ENCODE measurements around the gene KRTAP5-8.

KRTAP5-8 gene

GRCh38 chr11:71557257-71557656 is 19.4 kb downstream of the KRTAP5-8 start:
- H2AFZ ChIP-seq = no peak overlapping the region
- no peaks in the 10 kb centered on the region for H3K79me2 ChIP-seq

GRCh38 chr11:71558996-71559395 is 21.2 kb downstream of the KRTAP5-8 start:
- TF ChIP-seq CTCF (IDR thresholded peaks at IDR 0.05) = no peak
- H3K27ac ChIP-seq = no peak overlapping the region
- H3K4me1 ChIP-seq = no peaks in the 10 kb centered on the region
- H3K27me3 ChIP-seq (ENCODE audit: control insufficient read depth, insufficient read depth, low read length) = no peaks in the 10 kb centered on the region
- H3K4me2 ChIP-seq (ENCODE audit: low read length) = no peak overlapping the region
- H3K4me3 ChIP-seq (ENCODE audit: low read depth, low read length) = no peak overlapping the region
- no peaks in the 10 kb centered on the region for H3K79me2 ChIP-seq
- H3K9me3 ChIP-seq (ENCODE audit: control insufficient read depth, low read length) = no peaks in the 10 kb centered on the region
- H3K9ac ChIP-seq = no peak overlapping the region
- H2AFZ ChIP-seq = no peak overlapping the region
- H3K36me3 ChIP-seq (ENCODE audit: control insufficient read depth, insufficient read depth, low read length) = no peaks in the 10 kb centered on the region

More at GRCh38 chr11:71557257-71557656, 19.4 kb downstream of the KRTAP5-8 start:
- H3K27ac ChIP-seq = no peak overlapping the region
- H3K9ac ChIP-seq = no peak overlapping the region
- TF ChIP-seq CTCF (IDR thresholded peaks at IDR 0.05) = no peak
- H3K36me3 ChIP-seq (ENCODE audit: control insufficient read depth, insufficient read depth, low read length) = no peaks in the 10 kb centered on the region
- H3K4me1 ChIP-seq = no peaks in the 10 kb centered on the region
- H3K9me3 ChIP-seq (ENCODE audit: control insufficient read depth, low read length) = no peaks in the 10 kb centered on the region
- H3K4me2 ChIP-seq (ENCODE audit: low read length) = no peak overlapping the region
- H3K4me3 ChIP-seq (ENCODE audit: low read depth, low read length) = no peak overlapping the region
- H3K27me3 ChIP-seq (ENCODE audit: control insufficient read depth, insufficient read depth, low read length) = no peaks in the 10 kb centered on the region

- H3K9me3 ChIP-seq (ENCODE audit: control insufficient read depth, low read length) = no peaks in the 10 kb centered on the region
- no peaks in the 10 kb centered on the region for H3K27me3 ChIP-seq (ENCODE audit: control insufficient read depth, insufficient read depth, low read length)
- TF ChIP-seq CTCF (IDR thresholded peaks at IDR 0.05) = no peak
Measured at GRCh38 chr11:71562120-71562519, 24.3 kb downstream of the KRTAP5-8 start.

GRCh38 chr11:71563406-71563805 is 25.6 kb downstream of the KRTAP5-8 start:
- H3K4me1 ChIP-seq = no peaks in the 10 kb centered on the region
- no peak overlapping the region for H3K27ac ChIP-seq
- no peaks in the 10 kb centered on the region for H3K9me3 ChIP-seq (ENCODE audit: control insufficient read depth, low read length)
- no peak overlapping the region for H3K4me2 ChIP-seq (ENCODE audit: low read length)
- H2AFZ ChIP-seq = no peak overlapping the region
- peak; percentile 16 for TF ChIP-seq CTCF (IDR thresholded peaks at IDR 0.05)
- no peak overlapping the region for H3K9ac ChIP-seq
- no peaks in the 10 kb centered on the region for H3K79me2 ChIP-seq
- no peaks in the 10 kb centered on the region for H3K36me3 ChIP-seq (ENCODE audit: control insufficient read depth, insufficient read depth, low read length)
- H3K27me3 ChIP-seq (ENCODE audit: control insufficient read depth, insufficient read depth, low read length) = no peaks in the 10 kb centered on the region
- no peak overlapping the region for H3K4me3 ChIP-seq (ENCODE audit: low read depth, low read length)

More at GRCh38 chr11:71562120-71562519, 24.3 kb downstream of the KRTAP5-8 start:
- Histone ChIP-seq H3K4me3 (ENCODE audit: low read depth, low read length) (no peak overlapping the region), H3K36me3 (ENCODE audit: control insufficient read depth, insufficient read depth, low read length) (no peaks in the 10 kb centered on the region), H3K27ac (no peak overlapping the region), H3K79me2 (no peaks in the 10 kb centered on the region), H2AFZ (no peak overlapping the region), H3K4me1 (no peaks in the 10 kb centered on the region), H3K4me2 (ENCODE audit: low read length) (no peak overlapping the region), H3K9ac (no peak overlapping the region)

GRCh38 chr11:71564430-71564829 is 26.6 kb downstream of the KRTAP5-8 start:
- Histone ChIP-seq H2AFZ (no peak overlapping the region), H3K9me3 (ENCODE audit: control insufficient read depth, low read length) (no peaks in the 10 kb centered on the region), H3K4me2 (ENCODE audit: low read length) (no peak overlapping the region), H3K4me3 (ENCODE audit: low read depth, low read length) (no peak overlapping the region), H3K9ac (no peak overlapping the region), H3K4me1 (no peaks in the 10 kb centered on the region), H3K27ac (no peak overlapping the region), H3K36me3 (ENCODE audit: control insufficient read depth, insufficient read depth, low read length) (no peaks in the 10 kb centered on the region), H3K27me3 (ENCODE audit: control insufficient read depth, insufficient read depth, low read length) (no peaks in the 10 kb centered on the region), H3K79me2 (no peaks in the 10 kb centered on the region)
- no peak for TF ChIP-seq CTCF (IDR thresholded peaks at IDR 0.05)

All from parathyroid adenoma (tissue), 2 donors.